ENCODE measurements around the gene GH1. TPM values are rescaled to one million over a fixed set of nuclear protein-coding genes. Genes with fewer than 3 reads are reported as not detected.

GH1 gene
- total and polyA plus RNA-seq, 2 of the 13 experiments (the other 11 are each of a cell fraction or from before 2014, with no cell fraction given), result not detected

DNA sequence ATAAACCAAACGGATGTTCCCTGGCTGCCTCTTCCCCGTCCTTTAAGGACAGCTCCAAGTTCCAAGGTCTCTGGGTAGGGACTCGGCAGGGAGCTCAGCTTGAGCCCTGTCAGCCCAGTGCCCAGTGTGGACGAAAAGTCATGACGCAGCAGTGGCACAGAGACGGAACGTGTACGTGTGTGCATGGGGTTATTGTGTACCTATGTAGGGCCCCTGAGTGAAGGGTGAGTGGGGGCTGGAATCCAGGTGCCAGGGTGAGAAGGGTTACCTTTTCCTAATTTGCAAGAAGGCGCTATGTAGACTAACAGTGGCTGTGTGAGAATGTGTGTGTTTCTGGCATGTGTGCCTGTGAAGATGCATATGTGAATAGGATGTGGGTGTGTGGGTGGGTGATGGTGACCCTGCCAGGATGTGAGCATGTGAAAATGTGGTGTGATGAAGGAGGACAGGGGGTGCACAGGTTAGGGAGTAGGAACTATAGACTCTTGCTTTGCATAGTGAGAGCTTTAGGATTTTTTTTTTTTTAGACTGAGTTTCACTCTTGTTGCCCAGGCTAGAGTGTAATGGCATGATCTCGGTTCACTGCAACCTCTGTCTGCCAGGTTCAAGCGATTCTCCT, 48.1 kb upstream of the GH1 start:
- Histone ChIP-seq H4K20me1 (ENCODE audit: insufficient read depth, low read length) (no peaks in the 10 kb centered on the region; the same call in 1 of the 2 replicates), H2AFZ (ENCODE audit: low read length) (no peak overlapping the region), H3K27ac (ENCODE audit: extremely low read length, insufficient read depth, low read length) (no peak overlapping the region), H3K4me1 (ENCODE audit: insufficient read depth, low read length) (peaks cover 11% of the 10 kb centered on the region), H3K36me3 (replicated peaks in 1 of 2; ENCODE audit: control insufficient read depth in 1 of 2, insufficient read depth in 2 of 2, low read length in 2 of 2) (no peaks in the 10 kb centered on the region), H3K79me2 (ENCODE audit: insufficient read depth, low read length) (no peaks in the 10 kb centered on the region), H3K4me3 (replicated peaks in 1 of 3; ENCODE audit: insufficient read depth in 1 of 3, low read depth in 2 of 3, low read length in 3 of 3) (no peak overlapping the region), H3K27me3 (ENCODE audit: control insufficient read depth in 1 of 2, insufficient read depth in 2 of 2, low read length in 2 of 2) (peaks cover 5 to 27% of the 10 kb centered on the region in 2 experiments; a peak in 4 of 5 replicates), H3K4me2 (ENCODE audit: low read depth, low read length) (no peak overlapping the region), H3K9me3 (ENCODE audit: low read length) (no peaks in the 10 kb centered on the region), H3K9ac (ENCODE audit: insufficient read depth, low read depth, low read length) (no peak overlapping the region)
- 19% methylated on average over 11 of the region's 11 CpGs for WGBS (ENCODE audit: low lambda C conversion rate)
- ChIA-PET CTCF (ENCODE audit: low intra/inter-chr PET ratio, low total read pairs) (no interaction called here), POLR2A (no interaction called here)
- intact Hi-C loops (cut with micrococcal nuclease; ENCODE audit: unreplicated experiment) (no loop called here), in situ Hi-C loops (cut with HindIII; ENCODE audit: extremely low pct_ligation_motif_present, low pct_unique_long_range_greater_than_20kb) (no loop called here)
- BruUV-seq (replicated peaks), result no TSS peak
- FAIRE-seq (no peak), ATAC-seq (no peak), DNase-seq (ENCODE audit: low spot score) (no peak)
- TF ChIP-seq GTF3A (CRISPR knock-in tag; conservative IDR thresholded peaks at IDR 0.05), result no peak
- TF ChIP-seq ZNF407 (CRISPR knock-in tag; IDR thresholded peaks at IDR 0.05; ENCODE audit: not compliant biosample characterization), result no peak
- TF ChIP-seq SIX4 (CRISPR knock-in tag; IDR thresholded peaks at IDR 0.05), result no peak
- TF ChIP-seq ZNF558 (CRISPR knock-in tag; IDR thresholded peaks at IDR 0.05; ENCODE audit: borderline replicate concordance), result no peak
- TF ChIP-seq ZNF710 (CRISPR knock-in tag; IDR thresholded peaks at IDR 0.05; ENCODE audit: borderline replicate concordance), result no peak
- no peak for TF ChIP-seq IKZF4 (CRISPR knock-in tag; IDR thresholded peaks at IDR 0.05; ENCODE audit: borderline replicate concordance, low read depth, not compliant biosample characterization)
- no peak for TF ChIP-seq KMT2B (CRISPR knock-in tag; IDR thresholded peaks at IDR 0.05)
- no peak for TF ChIP-seq ZNF343 (CRISPR knock-in tag; IDR thresholded peaks at IDR 0.05)
- TF ChIP-seq, protein P1, sequence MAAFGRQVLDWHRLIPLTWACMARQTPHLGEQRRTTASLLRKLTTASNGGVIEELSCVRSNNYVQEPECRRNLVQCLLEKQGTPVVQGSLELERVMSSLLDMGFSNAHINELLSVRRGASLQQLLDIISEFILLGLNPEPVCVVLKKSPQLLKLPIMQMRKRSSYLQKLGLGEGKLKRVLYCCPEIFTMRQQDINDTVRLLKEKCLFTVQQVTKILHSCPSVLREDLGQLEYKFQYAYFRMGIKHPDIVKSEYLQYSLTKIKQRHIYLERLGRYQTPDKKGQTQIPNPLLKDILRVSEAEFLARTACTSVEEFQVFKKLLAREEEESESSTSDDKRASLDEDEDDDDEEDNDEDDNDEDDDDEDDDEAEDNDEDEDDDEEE (CRISPR knock-in tag; IDR thresholded peaks at IDR 0.05), result no peak
- TF ChIP-seq, protein P2, sequence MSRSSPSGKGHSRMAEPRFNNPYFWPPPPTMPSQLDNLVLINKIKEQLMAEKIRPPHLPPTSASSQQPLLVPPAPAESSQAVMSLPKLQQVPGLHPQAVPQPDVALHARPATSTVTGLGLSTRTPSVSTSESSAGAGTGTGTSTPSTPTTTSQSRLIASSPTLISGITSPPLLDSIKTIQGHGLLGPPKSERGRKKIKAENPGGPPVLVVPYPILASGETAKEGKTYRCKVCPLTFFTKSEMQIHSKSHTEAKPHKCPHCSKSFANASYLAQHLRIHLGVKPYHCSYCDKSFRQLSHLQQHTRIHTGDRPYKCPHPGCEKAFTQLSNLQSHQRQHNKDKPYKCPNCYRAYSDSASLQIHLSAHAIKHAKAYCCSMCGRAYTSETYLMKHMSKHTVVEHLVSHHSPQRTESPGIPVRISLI (CRISPR knock-in tag; IDR thresholded peaks at IDR 0.05; ENCODE audit: borderline replicate concordance), result no peak
- TF ChIP-seq NR2F2 (IDR thresholded peaks at IDR 0.05; ENCODE audit: borderline replicate concordance, low read depth), result no peak

Measured in HepG2 (cell line).